H1 (cell line): ENCODE measurements around the gene KCNQ1. TPM values are rescaled to one million over a fixed set of nuclear protein-coding genes. Genes with fewer than 3 reads are reported as not detected.

Source experiments
- CTCF ChIA-PET: fragments of 300-600 bp; sonication (Branson Sonifier 250); formaldehyde crosslinking; loops from one replicate; lab custom pipeline; 2021; ENCODE audit not compliant: partially characterized antibody; lab: Charles Lee
- POLR2A ChIA-PET: fragments of 300-600 bp; sonication (Branson Sonifier 250); formaldehyde crosslinking; loops from one replicate; lab custom pipeline; 2021; ENCODE audit warnings: inconsistent platforms; ENCODE audit not compliant: partially characterized antibody; lab: Charles Lee
- DNase-seq, 2 experiments: peaks; one replicate each; pipeline versions ENCODE4 v3.0.0 to v3.0.0-alpha.2; 2010 to 2022; ENCODE audit warnings: low spot score in 2 of 2, low read depth in 1 of 2, mixed read lengths in 1 of 2
- FAIRE-seq: peaks from 2 replicates; lab custom pipeline; 2011; peaks lifted over from hg19 to GRCh38; lab: Jason Lieb, UNC
- H2AFZ ChIP-seq: 2 replicates; pipeline ENCODE4 v1.8.1; 2012; ENCODE audit warnings: low read length, inconsistent platforms
- H2AK5ac ChIP-seq: 2 replicates; pipeline ENCODE4 v1.6.1; 2013; ENCODE audit warnings: low read depth, low read length
- H2BK120ac ChIP-seq: replicated peaks from 2 replicates; pipeline ENCODE3; 2013; ENCODE audit warnings: low read depth, low read length, inconsistent platforms
- H2BK12ac ChIP-seq: 2 replicates; pipeline ENCODE4 v1.6.1; 2013; ENCODE audit warnings: low read depth, low read length
- H2BK15ac ChIP-seq: 2 replicates; pipeline ENCODE4 v1.6.1; 2013; ENCODE audit warnings: low read length
- H2BK20ac ChIP-seq: 2 replicates; pipeline ENCODE4 v1.6.1; 2013; ENCODE audit warnings: low read length
- H2BK5ac ChIP-seq: 2 replicates; pipeline ENCODE4 v1.6.1; 2013; ENCODE audit warnings: low read depth, low read length
- H3K14ac ChIP-seq: 2 replicates; pipeline ENCODE4 v1.6.1; 2013; ENCODE audit warnings: inconsistent platforms; ENCODE audit not compliant: insufficient read length
- H3K18ac ChIP-seq: 2 replicates; pipeline ENCODE4 v1.6.1; 2013; ENCODE audit warnings: low read length; ENCODE audit errors: extremely low read depth
- H3K23ac ChIP-seq: 2 replicates; pipeline ENCODE4 v1.6.1; 2013; ENCODE audit warnings: inconsistent platforms; ENCODE audit not compliant: insufficient read length
- H3K23me2 ChIP-seq: 2 replicates; pipeline ENCODE4 v1.6.1; 2013; ENCODE audit warnings: low read depth, low read length
- H3K27ac ChIP-seq: 2 replicates; pipeline ENCODE4 v1.6.1; 2011; ENCODE audit warnings: low read depth, low read length, inconsistent platforms
- H3K27me3 ChIP-seq, 4 experiments: replicated peaks in 1 of 4; 1 replicate in 1 of 4; 2 replicates in 3 of 4; pipeline versions ENCODE4 v1.6.1 to v1.8.1; 2011 to 2013; ENCODE audit warnings: low read length in 3 of 4, mild to moderate bottlenecking in 3 of 4, inconsistent platforms in 2 of 4, mixed read lengths in 2 of 4, moderate library complexity in 1 of 4; ENCODE audit not compliant: control insufficient read depth in 3 of 4, insufficient read depth in 3 of 4; ENCODE audit errors: extremely low read depth in 1 of 4
- H3K36me3 ChIP-seq, 4 experiments: 2 replicates each; pipeline versions ENCODE4 v1.6.1 to v1.8.1; 2011 to 2013; ENCODE audit warnings: mild to moderate bottlenecking in 4 of 4, low read length in 3 of 4, moderate library complexity in 2 of 4, control low read depth in 1 of 4, inconsistent platforms in 1 of 4; ENCODE audit not compliant: insufficient read depth in 4 of 4, control insufficient read depth in 2 of 4
- H3K4ac ChIP-seq: replicated peaks from 2 replicates; pipeline ENCODE3; 2013; ENCODE audit warnings: low read length, low read depth, mixed read lengths, inconsistent platforms; ENCODE audit not compliant: insufficient read length
- H3K4me1 ChIP-seq, 4 experiments: replicated peaks in 1 of 4; 1 replicate in 1 of 4; 2 replicates in 3 of 4; pipeline versions ENCODE4 v1.6.1 to v1.8.1; 2011 to 2013; ENCODE audit warnings: low read length in 3 of 4, inconsistent platforms in 2 of 4, mixed read lengths in 1 of 4; ENCODE audit not compliant: insufficient read depth in 4 of 4, control insufficient read depth in 3 of 4
- H3K4me2 ChIP-seq, 2 experiments: 2 replicates each; pipeline versions ENCODE4 v1.6.1 to v1.8.1; 2011 to 2013; ENCODE audit warnings: low read depth in 2 of 2, low read length in 2 of 2, control low read depth in 1 of 2, inconsistent platforms in 1 of 2, mild to moderate bottlenecking in 1 of 2; ENCODE audit not compliant: insufficient read depth in 1 of 2
- H3K4me3 ChIP-seq, 4 experiments: fragments of 200-600, 300-600 bp in 1 of 4; sonication (generic), shearing (Covaris generic), sonication (Bioruptor Twin) in 1 of 4; 2 replicates each; pipeline versions ENCODE4 v1.5.1 to v1.8.1; 2011 to 2016; ENCODE audit warnings: low read length in 4 of 4, low read depth in 3 of 4, control low read depth in 2 of 4, inconsistent platforms in 2 of 4, mild to moderate bottlenecking in 2 of 4, mixed read lengths in 1 of 4, moderate library complexity in 1 of 4; ENCODE audit not compliant: insufficient read depth in 2 of 4; ENCODE audit errors: extremely low read depth in 1 of 4
- H3K56ac ChIP-seq: replicated peaks from 2 replicates; pipeline ENCODE3; 2013; ENCODE audit warnings: low read depth, mild to moderate bottlenecking, mixed read lengths, low read length, inconsistent platforms; ENCODE audit not compliant: insufficient read length
- H3K79me1 ChIP-seq: 2 replicates; pipeline ENCODE4 v1.6.1; 2013; ENCODE audit warnings: low read depth, low read length, control low read depth
- H3K79me2 ChIP-seq, 2 experiments: 2 replicates each; pipeline versions ENCODE4 v1.6.1 to v1.8.1; 2012 to 2013; ENCODE audit warnings: low read length in 2 of 2, mild to moderate bottlenecking in 2 of 2, inconsistent platforms in 1 of 2; ENCODE audit not compliant: insufficient read depth in 2 of 2, control insufficient read depth in 1 of 2
- H3K9ac ChIP-seq, 4 experiments: replicated peaks in 1 of 4; 1 replicate in 1 of 4; 2 replicates in 3 of 4; pipeline versions ENCODE4 v1.6.1 to v1.8.1; 2011 to 2013; ENCODE audit warnings: low read depth in 3 of 4, low read length in 3 of 4, control low read depth in 2 of 4, mild to moderate bottlenecking in 2 of 4, moderate library complexity in 2 of 4, inconsistent platforms in 1 of 4; ENCODE audit errors: extremely low read depth in 1 of 4
- H3K9me3 ChIP-seq, 2 experiments: 2 replicates each; pipeline versions ENCODE4 v1.6.1 to v1.8.1; 2012 to 2013; ENCODE audit warnings: mild to moderate bottlenecking in 2 of 2, moderate library complexity in 2 of 2, control low read depth in 1 of 2, inconsistent platforms in 1 of 2, low read depth in 1 of 2, low read length in 1 of 2, mixed read lengths in 1 of 2; ENCODE audit not compliant: insufficient read depth in 2 of 2
- H4K20me1 ChIP-seq, 2 experiments: replicated peaks in 1 of 2; 2 replicates each; pipeline versions ENCODE3 to v1.8.1; 2011 to 2013; ENCODE audit warnings: inconsistent platforms in 2 of 2, low read length in 2 of 2, mild to moderate bottlenecking in 1 of 2; ENCODE audit not compliant: insufficient read depth in 2 of 2, control insufficient read depth in 1 of 2
- H4K5ac ChIP-seq: 2 replicates; pipeline ENCODE4 v1.6.1; 2013; ENCODE audit warnings: low read length, low read depth, mixed read lengths, inconsistent platforms; ENCODE audit not compliant: insufficient read length
- H4K8ac ChIP-seq: 2 replicates; pipeline ENCODE4 v1.8.0; 2013; ENCODE audit warnings: mild to moderate bottlenecking, moderate library complexity, low read length, inconsistent platforms; ENCODE audit not compliant: insufficient read depth; ENCODE audit errors: extremely low read depth
- H4K91ac ChIP-seq: replicated peaks from 2 replicates; pipeline ENCODE3; 2013; ENCODE audit warnings: low read length, mixed read lengths, inconsistent platforms; ENCODE audit not compliant: insufficient read length
- ASH2L ChIP-seq: fragments of 200-600, 300-600 bp; sonication (generic); IDR thresholded peaks from one replicate; pipeline ENCODE4 v1.7.1; 2017; ENCODE audit warnings: low read length
- ATF2 ChIP-seq: IDR thresholded peaks from 2 replicates; pipeline ENCODE4 v1.6.1; 2012; ENCODE audit warnings: low read length, inconsistent platforms
- ATF3 ChIP-seq: IDR thresholded peaks from 2 replicates; pipeline ENCODE4 v1.6.1; 2011; ENCODE audit warnings: low read depth, mild to moderate bottlenecking, low read length; ENCODE audit not compliant: insufficient read depth
- BRCA1 ChIP-seq: IDR thresholded peaks from 2 replicates; pipeline ENCODE4 v1.6.1; 2012; ENCODE audit warnings: low read depth, low read length, improper control_type of control experiment
- MAX ChIP-seq: IDR thresholded peaks from 2 replicates; pipeline ENCODE4 v1.6.1; 2012; ENCODE audit warnings: inconsistent platforms
- WGBS, 2 experiments: shearing (Covaris generic) in 1 of 2; methylation state at CpG; one replicate each; pipeline versions ENCODE4 v1.1.6 to v1.1.7; 2013 to 2015; ENCODE audit warnings: low lambda C conversion rate in 2 of 2, mixed read lengths in 2 of 2, inconsistent platforms in 1 of 2, low coverage in 1 of 2, missing lambda C conversion rate in 1 of 2; ENCODE audit not compliant: insufficient replicate concordance in 2 of 2, insufficient coverage in 1 of 2, insufficient read length in 1 of 2; ENCODE audit errors: extremely low coverage in 1 of 2, missing lambda C conversion rate in 1 of 2; 5-methylcytosine and 5-hydroxymethylcytosine counted together
- polyA plus RNA-seq, 7 experiments: library from polyadenylated mRNA; depleted of rRNA in 3 of 7; stranded (reverse) in 5 of 7; unstranded in 2 of 7; fragments of >200 nt in 5 of 7; fragments of 200-250 nt in 2 of 7; gene quantifications; 1 replicate in 5 of 7; 2 replicates in 1 of 7; 4 replicates in 1 of 7; pipeline versions ENCODE4 v1.2.1 to v1.2.3, GENCODE V29; 2011 to 2013; ENCODE audit warnings: missing spikeins in 2 of 7, mixed read lengths in 2 of 7
- total RNA-seq: library from RNA; stranded (reverse); fragmentation: NEBNext Ultra II Directional; extraction: Animal tissue kit (Norgen Biotek cat#: 25700); gene quantifications from 2 replicates; pipeline ENCODE4 v1.2.1, GENCODE V29; 2021

The KCNQ1 gene
- total and polyA plus RNA-seq, 2 of the 8 experiments (the other 6 are each of a cell fraction or from before 2014, with no cell fraction given): 1.9 to 2.0 TPM

GRCh38 chr11:2890466-2891294 is 445.9 kb downstream of the KCNQ1 start:
- H4K20me1 ChIP-seq: no peaks in the 10 kb centered on the region
- no peaks in the 10 kb centered on the region for H3K79me1 ChIP-seq
- H3K9ac ChIP-seq: no peak overlapping the region
- H3K4me3 ChIP-seq: no peak overlapping the region
- no peaks in the 10 kb centered on the region for H3K79me2 ChIP-seq
- peaks cover 0 to 4% of the 10 kb centered on the region in 2 experiments; a peak in 1 of 4 replicates for H3K9me3 ChIP-seq
- no peak overlapping the region for H3K4me2 ChIP-seq
- peak overlapping the region; percentile 82; the same call in 1 of the 2 replicates for H2AK5ac ChIP-seq
- no peak overlapping the region for H2BK120ac ChIP-seq
- no peak overlapping the region for H3K27ac ChIP-seq
- H3K36me3 ChIP-seq: no peaks in the 10 kb centered on the region
- H3K4ac ChIP-seq: no peak overlapping the region
- H3K23me2 ChIP-seq: peaks cover 7% of the 10 kb centered on the region
- peak overlapping the region; percentile 92; the same call in 1 of the 2 replicates for H2BK12ac ChIP-seq
- FAIRE-seq: no peak
- H2BK15ac ChIP-seq: peak overlapping the region; percentile 61; the same call in 1 of the 2 replicates
- WGBS, 2 experiments: 94% methylated on average over 8 of the region's 28 CpGs; no CpG with 5 or more reads in 1 of the 2 experiments
- H3K23ac ChIP-seq: no peak overlapping the region
- DNase-seq: peak in 1 of 2 experiments; percentile 52
- no peak overlapping the region for H3K56ac ChIP-seq
- no peak overlapping the region for H4K8ac ChIP-seq
- peaks cover 0 to 31% (median 24%) of the 10 kb centered on the region in 4 experiments; a peak in 6 of 7 replicates for H3K4me1 ChIP-seq
- H4K91ac ChIP-seq: peak overlapping the region; percentile 23
- H2BK20ac ChIP-seq: peak overlapping the region; percentile 86; the same call in 1 of the 2 replicates
- H2BK5ac ChIP-seq: peak overlapping the region; percentile 71; the same call in 1 of the 2 replicates
- ChIA-PET CTCF (interaction anchor here (0.5 to 13.5 kb wide), 48 partner anchors 7 to 472 kb away, joined by 3 to 521 read pairs (median 4); partner anchors contain the start of gene PHLDA2), POLR2A (interaction anchor here (0.6 to 4.4 kb wide), 4 partner anchors 18 to 1922 kb away, joined by 3 to 16 read pairs (median 4); no protein-coding TSS in a partner anchor)
- H3K14ac ChIP-seq: no peak overlapping the region
- H2AFZ ChIP-seq: no peak overlapping the region
- peak overlapping the region; percentile 48 for H3K18ac ChIP-seq
- no peak overlapping the region for H4K5ac ChIP-seq
- peaks cover 0 to 37% (median 18%) of the 10 kb centered on the region in 4 experiments; a peak in 6 of 7 replicates for H3K27me3 ChIP-seq
- TF ChIP-seq BRCA1: no peak
- TF ChIP-seq MAX: peak; percentile 32; the same call in 1 of the 2 replicates
- no peak for TF ChIP-seq ASH2L
- TF ChIP-seq ATF2: no peak
- TF ChIP-seq ATF3: no peak
